ENCODE data around the gene PJVK. TPM values are rescaled to one million over a fixed set of nuclear protein-coding genes. Genes with fewer than 3 reads are reported as not detected.

The PJVK gene
- total and polyA plus RNA-seq, 10 donors = 1.0 to 8.2 (median 2.2) TPM

DNA sequence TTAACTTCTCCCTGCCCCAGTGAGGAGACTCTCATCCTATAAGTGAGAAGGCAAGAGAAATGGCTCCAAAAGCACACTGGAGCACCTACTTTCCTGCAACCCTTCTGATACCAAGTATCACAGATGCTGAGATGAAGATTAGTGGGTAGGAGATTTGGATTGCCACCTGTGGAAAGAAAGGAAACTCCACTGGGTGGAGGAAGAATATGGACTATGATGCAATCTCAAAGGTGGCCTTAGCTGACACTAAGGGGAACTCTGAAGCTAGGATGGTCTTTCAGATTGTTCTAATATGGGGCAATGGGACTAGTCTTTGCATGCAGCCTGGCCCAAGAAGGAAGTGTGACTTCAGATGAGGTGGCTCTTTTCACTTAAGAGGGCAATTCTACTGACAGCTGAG lies 21.8 kb upstream of the PJVK start:
- Histone ChIP-seq H3K27ac (no peak overlapping the region), H3K4me3 (no peak overlapping the region), H3K27me3 (replicated peaks in 1 of 7) (no peaks in the 10 kb centered on the region), H3K9me3 (peaks cover 0 to 23% (median 13%) of the 10 kb centered on the region in 8 donors), H3K36me3 (peaks cover 0 to 82% (median 58%) of the 10 kb centered on the region in 6 donors), H3K4me1 (no peaks in the 10 kb centered on the region)
- intact Hi-C loops (cut with DNase I; ENCODE audit: low total_unique reads) = no loop called here
- no peak for DNase-seq
- TF ChIP-seq POLR2AphosphoS5 (IDR thresholded peaks at IDR 0.05) = no peak

DNA sequence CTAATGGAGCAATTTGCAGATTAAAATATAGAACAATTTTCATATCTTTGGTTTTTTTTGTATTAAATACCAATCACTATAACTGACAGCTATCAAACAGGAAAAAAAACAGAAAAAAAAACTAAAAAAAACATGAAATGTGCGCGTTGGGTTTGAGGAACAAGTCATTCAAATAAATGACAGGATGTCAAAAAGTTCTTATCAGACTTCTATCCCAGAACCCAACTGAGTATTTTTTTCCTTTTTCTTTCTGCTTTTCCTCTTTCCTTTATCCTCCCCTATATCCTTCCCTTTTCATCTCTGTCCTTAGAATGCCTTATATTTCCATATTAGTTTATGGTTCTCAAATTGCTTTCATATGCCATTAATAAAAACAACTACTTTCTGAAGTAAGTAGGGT lies 14.5 kb upstream of the PJVK start:
- Histone ChIP-seq H3K4me1 (peaks cover 0 to 3% (median 0%) of the 10 kb centered on the region in 6 donors), H3K27ac (no peak overlapping the region), H3K36me3 (peaks cover 0 to 100% (median 77%) of the 10 kb centered on the region in 6 donors), H3K27me3 (replicated peaks in 1 of 7) (no peaks in the 10 kb centered on the region), H3K4me3 (no peak overlapping the region), H3K9me3 (no peaks in the 10 kb centered on the region)
- no peak for TF ChIP-seq POLR2AphosphoS5 (IDR thresholded peaks at IDR 0.05)
- TF ChIP-seq, protein P1, sequence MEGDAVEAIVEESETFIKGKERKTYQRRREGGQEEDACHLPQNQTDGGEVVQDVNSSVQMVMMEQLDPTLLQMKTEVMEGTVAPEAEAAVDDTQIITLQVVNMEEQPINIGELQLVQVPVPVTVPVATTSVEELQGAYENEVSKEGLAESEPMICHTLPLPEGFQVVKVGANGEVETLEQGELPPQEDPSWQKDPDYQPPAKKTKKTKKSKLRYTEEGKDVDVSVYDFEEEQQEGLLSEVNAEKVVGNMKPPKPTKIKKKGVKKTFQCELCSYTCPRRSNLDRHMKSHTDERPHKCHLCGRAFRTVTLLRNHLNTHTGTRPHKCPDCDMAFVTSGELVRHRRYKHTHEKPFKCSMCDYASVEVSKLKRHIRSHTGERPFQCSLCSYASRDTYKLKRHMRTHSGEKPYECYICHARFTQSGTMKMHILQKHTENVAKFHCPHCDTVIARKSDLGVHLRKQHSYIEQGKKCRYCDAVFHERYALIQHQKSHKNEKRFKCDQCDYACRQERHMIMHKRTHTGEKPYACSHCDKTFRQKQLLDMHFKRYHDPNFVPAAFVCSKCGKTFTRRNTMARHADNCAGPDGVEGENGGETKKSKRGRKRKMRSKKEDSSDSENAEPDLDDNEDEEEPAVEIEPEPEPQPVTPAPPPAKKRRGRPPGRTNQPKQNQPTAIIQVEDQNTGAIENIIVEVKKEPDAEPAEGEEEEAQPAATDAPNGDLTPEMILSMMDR (IDR thresholded peaks at IDR 0.05 in 8 of 11, conservative IDR thresholded peaks at IDR 0.05 in 3 of 11) = no peak
- no peak for TF ChIP-seq POLR2A (IDR thresholded peaks at IDR 0.05)
- WGBS, 5 donors = 80 to 91% (median 85%) methylated on average over 2 of the region's 2 CpGs
- intact Hi-C loops (cut with DNase I; ENCODE audit: low total_unique reads) = no loop called here
- DNase-seq = no peak

DNA sequence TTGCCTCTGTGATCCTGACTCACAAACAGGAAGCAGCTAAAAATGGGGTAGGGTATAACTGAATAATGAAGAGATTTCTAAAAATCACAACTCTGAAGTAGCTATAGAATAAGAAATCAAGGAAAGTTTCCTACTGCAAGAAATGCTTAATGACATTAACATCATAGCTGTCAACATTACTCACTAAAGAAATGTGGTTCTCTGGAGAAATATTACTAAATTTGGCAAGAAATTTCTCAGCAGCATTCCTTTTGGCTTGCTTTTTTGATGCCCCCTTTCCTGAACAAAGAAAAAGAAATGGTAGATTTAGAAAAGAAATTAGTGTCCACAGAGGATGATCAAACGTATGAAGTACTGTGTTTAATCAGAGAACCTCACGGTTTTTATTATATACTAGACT lies 9.8 kb upstream of the PJVK start:
- Histone ChIP-seq H3K4me1 (peaks cover 0 to 4% (median 0%) of the 10 kb centered on the region in 6 donors), H3K27me3 (replicated peaks in 1 of 7) (no peaks in the 10 kb centered on the region), H3K36me3 (peaks cover 0 to 100% (median 75%) of the 10 kb centered on the region in 6 donors), H3K9me3 (no peaks in the 10 kb centered on the region), H3K4me3 (no peak overlapping the region), H3K27ac (no peak overlapping the region)
- intact Hi-C loops (cut with DNase I; ENCODE audit: low total_unique reads) = no loop called here
- 95 to 99% (median 97%) methylated on average over 2 of the region's 2 CpGs for WGBS, 5 donors
- TF ChIP-seq POLR2A (IDR thresholded peaks at IDR 0.05) = no peak
- TF ChIP-seq, protein P1 (IDR thresholded peaks at IDR 0.05 in 8 of 11, conservative IDR thresholded peaks at IDR 0.05 in 3 of 11) = no peak
- no peak for TF ChIP-seq POLR2AphosphoS5 (IDR thresholded peaks at IDR 0.05)
- no peak for DNase-seq

DNA sequence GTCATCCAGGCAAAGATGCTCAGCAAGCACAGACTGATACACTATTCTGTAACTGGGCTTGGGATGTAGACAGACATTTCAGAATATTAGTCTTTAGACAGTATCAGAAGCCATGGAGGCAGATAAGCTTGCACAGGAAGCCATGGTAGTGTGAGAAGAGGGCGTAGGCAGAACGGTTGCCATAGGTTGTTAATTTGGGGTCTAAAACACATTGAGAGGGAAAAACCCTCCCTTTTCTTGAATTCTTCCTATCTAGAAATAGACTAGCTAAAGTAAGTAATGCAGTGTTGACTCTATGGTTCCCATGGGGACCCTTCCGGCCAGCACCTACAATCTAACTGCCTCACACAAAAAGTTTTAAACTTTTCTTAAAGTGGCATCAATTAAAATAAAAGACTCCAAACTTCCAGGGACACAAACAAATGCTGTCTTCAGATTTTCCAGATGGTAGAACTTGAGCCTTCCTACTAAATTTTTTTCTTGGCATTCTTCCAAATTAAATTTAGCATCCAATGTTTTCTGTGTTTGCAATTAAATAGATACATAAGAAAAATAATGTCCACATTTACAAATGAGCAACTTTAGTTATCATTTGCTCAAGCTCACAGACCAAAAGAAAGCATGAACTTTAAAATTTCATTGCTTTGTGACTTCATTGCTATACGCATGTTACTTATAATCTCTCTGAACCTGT lies 2.1 kb upstream of the PJVK start:
- peak overlapping the region in 4 of 8 donors; percentile 94 to 99 (median 98) for H3K27ac ChIP-seq
- no peak for DNase-seq
- intact Hi-C loops (cut with DNase I; ENCODE audit: low total_unique reads) = no loop called here
- 72 to 81% (median 80%) methylated on average over 4 of the region's 4 CpGs for WGBS, 5 donors
- peak overlapping the region in 1 of 8 donors; percentile 78 for H3K4me3 ChIP-seq
- peaks cover 8 to 44% (median 22%) of the 10 kb centered on the region in 6 donors for H3K4me1 ChIP-seq
- H3K27me3 ChIP-seq (replicated peaks in 1 of 7) = no peaks in the 10 kb centered on the region
- H3K36me3 ChIP-seq = peaks cover 0 to 47% (median 20%) of the 10 kb centered on the region in 6 donors
- no peaks in the 10 kb centered on the region for H3K9me3 ChIP-seq
- TF ChIP-seq, protein P1 (IDR thresholded peaks at IDR 0.05 in 8 of 11, conservative IDR thresholded peaks at IDR 0.05 in 3 of 11) = no peak
- no peak for TF ChIP-seq POLR2AphosphoS5 (IDR thresholded peaks at IDR 0.05)
- TF ChIP-seq POLR2A (IDR thresholded peaks at IDR 0.05) = no peak
